Measurements from ENCODE around the gene CLNK. TPM values are rescaled to one million over a fixed set of nuclear protein-coding genes. Genes with fewer than 3 reads are reported as not detected.

The CLNK gene
- total RNA-seq, 2 donors from 2014 or later, result not detected

- H3K9me3 Mint-ChIP-seq, result peaks cover 1% of the 10 kb centered on the region
- H3K4me3 Mint-ChIP-seq, result no peak overlapping the region
- no peak for TF ChIP-seq CTCF (conservative IDR thresholded peaks at IDR 0.05)
- no peak overlapping the region for H3K4me3 ChIP-seq (ENCODE audit: low read length)
- H3K9ac ChIP-seq (ENCODE audit: extremely low read depth, low read length, poor library complexity, severe bottlenecking), result no peak overlapping the region
- H3K36me3 ChIP-seq (ENCODE audit: control insufficient read depth, insufficient read depth, low read length), result no peaks in the 10 kb centered on the region
- H3K9me3 ChIP-seq (ENCODE audit: control insufficient read depth, low read length), result no peaks in the 10 kb centered on the region
- no peaks in the 10 kb centered on the region for H3K27me3 Mint-ChIP-seq (ENCODE audit: insufficient read depth)
- H3K4me1 ChIP-seq (ENCODE audit: control insufficient read depth, insufficient read depth, low read length), result peaks cover 3% of the 10 kb centered on the region
- H3K36me3 Mint-ChIP-seq (ENCODE audit: low read depth), result no peaks in the 10 kb centered on the region
- 96% methylated on average over 4 to 6 of the region's 6 CpGs for WGBS, 2 experiments (ENCODE audit: insufficient coverage in 1 of 2, insufficient read length in 1 of 2)
- DNase-seq, result no peak
- peaks cover 8% of the 10 kb centered on the region for H3K4me1 Mint-ChIP-seq
- H3K27me3 ChIP-seq (ENCODE audit: control insufficient read depth, insufficient read depth, low read length, poor library complexity, severe bottlenecking), result no peaks in the 10 kb centered on the region
- H3K27ac Mint-ChIP-seq, result no peak overlapping the region
- H3K27ac ChIP-seq (ENCODE audit: low read depth, low read length), result no peak overlapping the region
Observed at GRCh38 chr4:10659251-10659650, 25.3 kb downstream of the CLNK start.

GRCh38 chr4:10656988-10657387, 27.6 kb downstream of the CLNK start:
- H3K36me3 ChIP-seq (ENCODE audit: control insufficient read depth, insufficient read depth, low read length), result no peaks in the 10 kb centered on the region
- H3K9ac ChIP-seq (ENCODE audit: extremely low read depth, low read length, poor library complexity, severe bottlenecking), result no peak overlapping the region
- no peak for DNase-seq
- Mint-ChIP-seq H3K27me3 (ENCODE audit: insufficient read depth) (no peaks in the 10 kb centered on the region), H3K36me3 (ENCODE audit: low read depth) (no peaks in the 10 kb centered on the region), H3K4me1 (peaks cover 8% of the 10 kb centered on the region), H3K9me3 (no peaks in the 10 kb centered on the region), H3K4me3 (no peak overlapping the region), H3K27ac (no peak overlapping the region)
- WGBS, 2 experiments (ENCODE audit: insufficient coverage in 1 of 2, insufficient read length in 1 of 2), result 87 to 90% methylated on average over 2 of the region's 2 CpGs
- no peak overlapping the region for H3K27ac ChIP-seq (ENCODE audit: low read depth, low read length)
- TF ChIP-seq CTCF (conservative IDR thresholded peaks at IDR 0.05), result no peak
- no peaks in the 10 kb centered on the region for H3K27me3 ChIP-seq (ENCODE audit: control insufficient read depth, insufficient read depth, low read length, poor library complexity, severe bottlenecking)
- H3K9me3 ChIP-seq (ENCODE audit: control insufficient read depth, low read length), result no peaks in the 10 kb centered on the region
- peaks cover 3% of the 10 kb centered on the region for H3K4me1 ChIP-seq (ENCODE audit: control insufficient read depth, insufficient read depth, low read length)
- H3K4me3 ChIP-seq (ENCODE audit: low read length), result no peak overlapping the region

- no peaks in the 10 kb centered on the region for H3K27me3 ChIP-seq (ENCODE audit: control insufficient read depth, insufficient read depth, low read length, poor library complexity, severe bottlenecking)
Observed at GRCh38 chr4:10656420-10656819, 28.1 kb downstream of the CLNK start.

More at GRCh38 chr4:10656420-10656819, 28.1 kb downstream of the CLNK start:
- no peaks in the 10 kb centered on the region for H3K9me3 ChIP-seq (ENCODE audit: control insufficient read depth, low read length)
- TF ChIP-seq CTCF (conservative IDR thresholded peaks at IDR 0.05), result no peak
- WGBS, 2 experiments (ENCODE audit: insufficient coverage in 1 of 2, insufficient read length in 1 of 2), result 91 to 100% methylated on average over 2 to 3 of the region's 3 CpGs
- H3K4me1 Mint-ChIP-seq, result peaks cover 8% of the 10 kb centered on the region
- H3K27me3 Mint-ChIP-seq (ENCODE audit: insufficient read depth), result no peaks in the 10 kb centered on the region
- no peak overlapping the region for H3K27ac ChIP-seq (ENCODE audit: low read depth, low read length)
- DNase-seq, result no peak
- H3K4me3 ChIP-seq (ENCODE audit: low read length), result no peak overlapping the region
- peaks cover 3% of the 10 kb centered on the region for H3K4me1 ChIP-seq (ENCODE audit: control insufficient read depth, insufficient read depth, low read length)
- H3K9ac ChIP-seq (ENCODE audit: extremely low read depth, low read length, poor library complexity, severe bottlenecking), result no peak overlapping the region
- no peaks in the 10 kb centered on the region for H3K36me3 Mint-ChIP-seq (ENCODE audit: low read depth)
- H3K27ac Mint-ChIP-seq, result no peak overlapping the region
- no peak overlapping the region for H3K4me3 Mint-ChIP-seq
- H3K36me3 ChIP-seq (ENCODE audit: control insufficient read depth, insufficient read depth, low read length), result no peaks in the 10 kb centered on the region
- H3K9me3 Mint-ChIP-seq, result no peaks in the 10 kb centered on the region
